HPDE6-E6E7 (cell line): ENCODE data around the gene CKM.
A peak's percentile ranks its signal among the peaks of the same experiment; 100 is the strongest.
"Not testable (repeated sequence)": the region's sequence is repeated elsewhere in the genome, so short reads cannot be mapped to it uniquely, and the experiment has no call there.

ENCODE experiments used
- DNase-seq: peaks from one replicate; pipeline ENCODE4 v3.0.0; 2011; ENCODE audit warnings: missing footprints; ENCODE audit errors: extremely low spot score

CKM gene

GRCh38 chr19:45320997-45321775, 1.5 kb downstream of the CKM start:
- no peak for DNase-seq

- DNase-seq: no peak
Measured at GRCh38 chr19:45315304-45315703, 7.4 kb downstream of the CKM start.

DNA sequence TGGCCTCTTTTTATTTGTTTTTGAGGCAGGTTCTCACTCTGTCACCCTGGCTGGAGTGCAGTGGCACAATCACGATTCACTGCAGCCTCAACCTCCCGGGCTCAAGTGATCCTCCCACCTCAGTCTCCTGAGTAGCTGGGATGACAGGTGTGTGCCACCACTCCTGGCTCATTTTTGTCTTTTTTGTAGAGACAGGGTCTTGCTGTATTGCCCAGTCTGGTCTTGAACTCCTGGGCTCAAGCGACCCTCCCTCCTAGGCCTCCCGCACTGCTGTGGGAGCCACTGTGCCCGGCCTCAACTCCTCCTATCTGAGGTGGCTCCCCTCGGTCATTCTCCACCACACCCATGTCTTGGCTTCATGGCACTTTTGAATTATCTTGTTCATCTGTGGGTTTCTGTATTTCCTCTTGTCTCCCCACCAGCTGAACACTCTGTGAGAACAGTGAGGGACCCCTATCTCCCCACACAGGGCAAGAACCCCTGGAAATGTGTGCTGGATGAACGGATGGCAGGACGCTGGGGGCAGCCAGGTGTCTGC, 7.9 kb downstream of the CKM start:
- no peak for DNase-seq

GRCh38 chr19:45312285-45312684, 10.4 kb downstream of the CKM start:
- DNase-seq: not testable (repeated sequence)

- no peak for DNase-seq
Measured at GRCh38 chr19:45311621-45312020, 11.1 kb downstream of the CKM start.

- not testable (repeated sequence) for DNase-seq
Measured at GRCh38 chr19:45309322-45309721, 13.4 kb downstream of the CKM start.

DNA sequence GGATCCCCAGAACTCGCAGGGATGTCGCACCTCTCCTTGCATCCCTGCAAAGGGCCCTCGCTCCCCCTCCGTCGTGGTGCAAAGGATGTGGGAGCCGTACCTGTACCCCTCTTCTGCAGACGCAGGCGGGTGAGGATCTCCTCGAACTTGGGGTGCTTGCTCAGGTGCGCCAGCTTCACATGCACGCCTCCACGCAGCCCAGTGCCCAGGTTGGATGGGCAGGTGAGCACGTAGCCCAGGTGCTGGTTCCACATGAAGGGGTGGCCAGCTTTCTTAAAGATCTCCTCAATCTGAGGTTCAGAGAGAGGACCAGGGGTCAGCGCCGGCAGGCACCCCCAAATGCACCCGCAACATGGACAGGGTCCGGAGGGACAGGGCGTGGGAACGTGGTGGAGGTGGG, 15.3 kb downstream of the CKM start:
- DNase-seq: no peak

DNA sequence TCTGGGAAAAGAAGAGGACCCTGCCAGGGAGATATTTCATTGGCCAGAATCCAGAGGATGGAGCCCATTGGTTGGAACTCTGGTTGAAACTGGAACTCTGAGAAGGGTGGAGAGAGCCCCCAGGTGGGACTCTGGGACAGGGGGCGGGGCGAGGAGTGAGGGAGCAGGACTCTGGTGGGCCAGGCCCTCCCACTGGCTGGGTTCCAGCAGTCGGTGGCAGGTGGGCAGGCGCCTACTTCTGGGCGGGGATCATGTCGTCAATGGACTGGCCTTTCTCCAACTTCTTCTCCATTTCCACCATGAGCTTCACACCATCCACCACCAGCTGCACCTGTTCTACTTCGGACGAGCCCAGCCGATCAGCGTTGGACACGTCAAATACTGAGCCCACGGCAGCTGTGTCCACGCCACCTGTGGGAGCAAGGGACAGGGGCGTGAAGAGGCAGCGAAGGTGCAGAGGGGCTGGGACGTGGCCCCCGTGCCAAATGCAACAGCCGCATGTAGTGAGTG, 16.1 kb downstream of the CKM start:
- no peak for DNase-seq

GRCh38 chr19:45306040-45306439, 16.6 kb downstream of the CKM start:
- DNase-seq: no peak

- DNase-seq: no peak
Measured at GRCh38 chr19:45305421-45305820, 17.3 kb downstream of the CKM start.

GRCh38 chr19:45305007-45305406, 17.7 kb downstream of the CKM start:
- DNase-seq: no peak

DNA sequence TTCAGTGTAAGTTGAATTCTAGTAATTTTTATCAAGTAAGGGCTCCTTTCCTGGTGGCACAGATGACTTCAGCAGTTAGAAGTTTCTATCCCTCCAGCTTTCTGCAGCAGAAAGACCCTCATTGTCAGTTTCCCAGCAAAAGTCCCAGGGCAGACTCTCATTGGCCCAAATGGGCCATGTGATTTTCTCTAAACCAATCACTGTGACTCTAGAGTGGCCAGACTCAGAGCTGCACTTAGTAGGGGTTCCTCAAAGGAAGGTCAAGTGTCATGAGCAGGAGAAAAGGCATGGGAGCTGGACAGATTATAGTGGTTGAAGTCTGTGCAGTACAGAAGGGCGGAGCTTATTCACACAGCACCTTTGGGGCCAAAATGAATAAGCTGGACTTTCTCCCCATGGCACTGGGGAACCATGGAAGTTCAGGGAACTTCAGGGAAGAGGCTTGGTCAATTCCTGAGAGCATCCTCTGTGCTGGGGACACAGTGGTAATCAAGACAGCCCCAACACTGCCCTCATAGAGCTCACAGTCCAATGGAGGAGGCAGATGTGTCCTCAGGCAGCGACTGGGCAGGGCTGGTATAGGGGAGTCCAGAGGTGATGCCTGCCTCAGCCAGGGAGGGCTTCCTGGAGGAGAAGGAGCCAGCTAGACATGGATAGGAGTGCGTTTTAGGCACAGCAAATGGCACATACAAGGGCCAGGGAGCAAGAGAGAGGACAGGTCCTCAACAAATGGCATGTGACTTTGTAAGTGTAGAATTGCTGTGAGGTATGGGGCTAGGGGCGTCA, 18.3 kb downstream of the CKM start:
- DNase-seq: no peak

DNA sequence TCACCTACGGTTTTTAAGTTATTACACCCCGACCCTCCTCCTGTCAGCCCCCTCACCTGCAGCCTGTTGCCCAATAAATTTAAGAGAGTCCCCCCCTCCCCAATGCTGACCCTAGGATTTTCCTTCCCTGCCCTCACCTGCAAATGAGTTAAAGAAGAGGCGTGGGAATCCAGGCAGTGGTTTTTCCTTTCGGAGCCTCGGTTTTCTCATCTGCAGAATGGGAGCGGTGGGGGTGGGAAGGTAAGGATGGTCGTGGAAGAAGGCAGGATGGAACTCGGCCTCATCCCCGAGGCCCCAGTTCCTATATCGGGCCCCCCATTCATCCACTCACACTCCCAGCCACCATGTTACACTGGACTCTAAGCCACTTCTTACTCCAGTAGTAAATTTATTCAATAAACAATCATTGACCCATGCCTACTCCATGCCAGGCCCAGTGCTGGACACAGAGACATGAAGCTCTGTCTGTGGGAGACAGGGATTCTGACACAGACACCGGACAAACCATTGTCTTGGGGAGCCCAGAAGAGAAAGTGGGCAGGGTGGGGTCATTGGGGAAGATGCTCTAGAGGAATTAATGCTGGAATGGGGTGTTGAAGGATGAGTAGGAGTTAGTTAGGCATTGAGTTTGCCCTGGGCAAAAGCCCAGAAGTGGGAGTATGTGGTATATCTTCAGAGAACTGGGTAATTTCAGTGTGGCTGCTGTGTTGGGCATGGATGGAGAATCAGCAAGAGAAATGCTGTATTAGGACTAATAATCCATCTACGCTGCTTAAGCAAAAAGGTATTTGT, 19.2 kb downstream of the CKM start:
- no peak for DNase-seq

DNA sequence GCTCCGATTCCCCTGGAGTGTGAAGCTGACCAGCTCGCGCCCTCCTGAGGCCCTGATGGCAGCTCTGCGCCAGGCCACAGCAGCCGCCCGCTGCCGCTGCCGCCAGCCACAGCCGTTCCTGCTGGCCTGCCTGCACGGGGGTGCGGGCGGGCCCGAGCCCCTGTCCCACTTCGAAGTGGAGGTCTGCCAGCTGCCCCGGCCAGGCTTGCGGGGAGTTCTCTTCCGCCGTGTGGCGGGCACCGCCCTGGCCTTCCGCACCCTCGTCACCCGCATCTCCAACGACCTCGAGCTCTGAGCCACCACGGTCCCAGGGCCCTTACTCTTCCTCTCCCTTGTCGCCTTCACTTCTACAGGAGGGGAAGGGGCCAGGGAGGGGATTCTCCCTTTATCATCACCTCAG, 20.3 kb downstream of the CKM start:
- DNase-seq: no peak

- DNase-seq: no peak
Measured at GRCh38 chr19:45299719-45300118, 23.0 kb downstream of the CKM start.

GRCh38 chr19:45298264-45298663, 24.4 kb downstream of the CKM start:
- no peak for DNase-seq

- DNase-seq: no peak
Measured at GRCh38 chr19:45297674-45298073, 25.0 kb downstream of the CKM start.

- no peak for DNase-seq
Measured at GRCh38 chr19:45296355-45296754, 26.3 kb downstream of the CKM start.

GRCh38 chr19:45295873-45296272, 26.8 kb downstream of the CKM start:
- DNase-seq: no peak

DNA sequence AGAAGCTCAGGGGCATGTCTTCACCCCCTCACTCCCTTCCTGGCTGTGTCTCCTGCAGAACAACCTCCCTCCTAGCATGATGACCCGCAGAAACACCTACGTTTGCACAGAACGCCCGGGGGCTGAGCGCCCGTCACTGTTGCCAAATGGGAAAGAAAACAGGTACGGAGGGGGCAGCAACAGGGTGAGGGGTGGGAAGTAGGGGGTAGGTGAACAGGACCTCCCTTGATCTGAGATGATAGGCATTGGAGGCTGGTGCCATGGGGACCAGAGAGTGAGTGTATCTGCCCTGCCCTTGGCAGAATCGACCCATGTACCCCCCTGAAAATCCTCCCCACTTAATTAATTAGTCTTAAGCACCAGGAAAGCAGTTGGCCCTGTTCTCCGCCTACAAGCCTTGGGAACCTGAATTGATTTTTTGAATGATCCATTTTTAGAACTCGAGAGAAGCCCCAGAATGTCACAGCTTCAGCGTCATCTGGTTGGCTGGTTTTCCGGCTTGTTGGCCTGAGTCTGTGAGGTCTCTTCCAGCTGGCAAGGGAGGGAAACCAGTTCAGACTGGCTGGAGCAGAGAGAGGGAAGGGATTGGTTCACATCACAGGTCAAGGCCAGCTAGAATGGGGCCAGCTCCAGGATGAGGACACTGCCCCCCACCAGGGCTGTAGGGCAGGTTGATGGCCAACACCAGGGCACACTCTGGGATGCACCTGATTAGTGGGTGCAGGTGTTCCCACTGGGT, 28.2 kb downstream of the CKM start:
- DNase-seq: no peak

DNA sequence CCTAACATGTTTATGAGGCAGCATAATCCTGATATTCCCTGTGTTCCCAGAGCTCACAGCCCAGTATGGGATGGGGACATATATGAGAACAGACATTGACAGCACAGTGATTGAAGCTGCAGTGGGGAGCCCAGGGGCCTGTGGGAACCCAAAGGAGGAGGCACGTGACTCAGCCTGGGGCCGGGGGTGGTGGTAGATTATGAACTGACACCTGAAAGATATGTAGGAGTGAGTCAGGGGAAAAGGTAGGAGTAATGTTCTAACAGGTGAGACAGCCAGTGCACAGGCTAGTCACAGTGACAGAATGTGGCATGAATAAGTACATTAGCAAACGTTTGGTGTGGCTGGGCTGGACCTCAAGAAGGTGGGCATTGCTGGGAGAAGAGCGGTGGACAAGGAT, 29.0 kb downstream of the CKM start:
- DNase-seq: peak; percentile 53
